Measurements from ENCODE around the gene LRIG2.
"Not testable (repeated sequence)": the region's sequence is repeated elsewhere in the genome, so short reads cannot be mapped to it uniquely, and the experiment has no call there.

The LRIG2 gene

DNA sequence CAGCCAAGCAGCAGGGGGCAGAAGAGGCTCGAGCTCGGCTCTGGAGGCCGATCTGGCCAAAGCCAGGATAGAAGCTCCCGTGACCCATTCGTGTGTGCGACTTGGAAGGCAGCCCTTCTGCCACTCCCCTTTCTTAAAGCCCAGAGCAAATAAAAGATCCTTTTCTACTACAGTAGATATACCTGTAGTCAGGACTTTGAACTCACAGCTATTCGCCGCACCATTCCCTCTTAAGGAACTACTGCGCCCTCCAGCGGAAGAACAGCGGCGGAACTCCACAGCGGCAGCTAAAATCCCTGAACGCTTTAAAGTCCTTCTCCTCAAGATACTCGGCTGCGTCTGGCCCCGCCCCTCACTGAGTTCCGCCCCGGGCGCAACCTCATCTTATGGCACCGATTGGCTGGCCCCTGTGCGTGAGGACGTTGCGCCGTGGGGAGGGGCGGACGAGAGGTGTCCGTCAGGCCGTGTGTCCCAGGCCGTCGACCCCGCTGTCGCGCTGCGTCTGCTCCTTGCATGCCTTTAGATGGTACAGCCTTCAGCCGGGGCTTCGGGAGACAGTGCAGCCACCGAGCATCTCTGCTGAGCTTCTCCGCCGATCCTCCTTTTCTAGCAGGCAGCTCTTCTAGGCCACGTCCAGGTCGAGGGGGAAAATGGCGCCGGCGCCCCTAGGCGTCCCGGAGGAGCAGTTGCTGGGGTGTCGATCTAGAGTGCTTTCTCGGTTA lies at the start of gene LRIG2:
Gene LRIG2 (plus strand): TSS at position 442 of the 722 bp plus-strand sequence. CDS start 209 bp downstream, at position 651.
- Mint-ChIP-seq H3K27me3 (no peaks in the 10 kb centered on the region), H3K4me1 (peaks cover 16 to 32% of the 10 kb centered on the region in 2 donors), H3K4me3 (peak within 1 kb of the TSS; percentile 95 to 96), H3K27ac (peak within 1 kb of the TSS; percentile 99), H3K9me3 (no peaks in the 10 kb centered on the region), H3K36me3 (peaks cover 6 to 12% of the 10 kb centered on the region in 2 donors)
- DNase-seq (peak; percentile 95), ATAC-seq (replicated peaks) (peak; percentile 95 to 97)

DNA sequence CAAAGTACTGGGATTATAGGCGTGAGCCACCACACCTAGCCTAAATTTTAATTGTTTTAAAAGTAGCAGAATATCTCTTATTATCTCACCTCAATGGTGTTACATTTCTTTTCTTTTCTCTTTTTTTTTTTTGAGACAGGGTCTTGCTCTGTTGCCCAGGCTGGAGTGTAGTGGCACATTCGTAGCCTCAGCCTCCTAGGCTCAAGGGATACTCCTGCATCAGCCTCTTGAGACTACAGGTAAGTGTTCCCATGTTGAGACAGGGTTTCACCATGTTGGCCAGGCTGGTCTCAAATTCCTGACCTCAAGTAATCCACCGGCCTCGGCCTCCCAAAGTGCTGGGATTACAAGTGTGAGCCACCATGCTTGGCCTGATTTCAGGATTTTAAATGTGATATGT lies 49.7 kb upstream of the LRIG2 start:
- not testable (repeated sequence) for H3K27ac Mint-ChIP-seq; ATAC-seq (replicated peaks); H3K36me3 Mint-ChIP-seq; H3K4me1 Mint-ChIP-seq; H3K27me3 Mint-ChIP-seq; H3K9me3 Mint-ChIP-seq; H3K4me3 Mint-ChIP-seq; DNase-seq

DNA sequence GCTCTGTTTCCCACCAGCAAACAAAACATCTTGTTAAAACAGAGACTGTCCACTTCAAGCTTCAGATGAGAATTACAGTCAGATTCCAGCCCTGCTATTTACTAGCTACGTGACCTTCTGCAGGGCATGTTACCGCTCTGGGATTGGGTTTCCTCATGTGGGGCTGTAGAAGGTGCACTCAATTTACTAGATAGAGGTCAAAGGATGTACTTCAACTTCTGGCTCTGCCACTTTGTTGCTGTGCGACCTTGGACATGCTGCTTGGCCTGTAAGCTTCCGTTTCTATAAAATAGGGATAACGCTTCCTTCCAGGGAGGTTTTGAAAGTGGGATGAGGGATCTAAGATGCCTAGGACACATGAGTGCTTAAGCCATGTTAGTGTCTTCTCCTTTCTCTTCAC lies 46.0 kb upstream of the LRIG2 start:
- DNase-seq (no peak), ATAC-seq (replicated peaks) (no peak)
- Mint-ChIP-seq H3K4me3 (no peak overlapping the region), H3K36me3 (peaks cover 2 to 4% of the 10 kb centered on the region in 2 donors), H3K4me1 (peaks cover 0 to 7% of the 10 kb centered on the region in 2 donors), H3K9me3 (no peaks in the 10 kb centered on the region), H3K27me3 (no peaks in the 10 kb centered on the region), H3K27ac (no peak overlapping the region)

DNA sequence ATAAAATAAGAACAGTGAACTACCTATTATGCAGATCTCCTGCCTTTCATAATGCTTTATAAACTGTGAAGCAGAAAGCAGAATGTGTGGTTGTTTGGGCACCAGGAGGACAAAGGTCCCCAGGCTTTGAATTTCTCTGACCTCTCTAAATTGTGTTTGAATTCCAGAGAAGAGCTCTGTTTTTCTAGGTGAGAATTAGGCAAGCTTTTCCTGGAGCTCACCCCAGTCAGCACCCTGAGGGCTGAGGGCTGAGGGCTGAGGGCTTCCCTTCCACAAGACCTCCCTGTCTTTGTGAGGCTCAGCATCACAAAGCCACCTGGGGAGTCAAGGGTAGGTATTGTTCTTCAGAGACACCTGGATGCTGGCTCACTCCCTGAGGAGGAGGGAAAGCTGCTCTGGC lies 45.5 kb upstream of the LRIG2 start:
- Mint-ChIP-seq H3K27me3 (no peaks in the 10 kb centered on the region), H3K36me3 (peaks cover 2 to 4% of the 10 kb centered on the region in 2 donors), H3K4me3 (no peak overlapping the region), H3K27ac (no peak overlapping the region), H3K9me3 (no peaks in the 10 kb centered on the region), H3K4me1 (peaks cover 0 to 7% of the 10 kb centered on the region in 2 donors)
- DNase-seq (no peak), ATAC-seq (replicated peaks) (no peak)

DNA sequence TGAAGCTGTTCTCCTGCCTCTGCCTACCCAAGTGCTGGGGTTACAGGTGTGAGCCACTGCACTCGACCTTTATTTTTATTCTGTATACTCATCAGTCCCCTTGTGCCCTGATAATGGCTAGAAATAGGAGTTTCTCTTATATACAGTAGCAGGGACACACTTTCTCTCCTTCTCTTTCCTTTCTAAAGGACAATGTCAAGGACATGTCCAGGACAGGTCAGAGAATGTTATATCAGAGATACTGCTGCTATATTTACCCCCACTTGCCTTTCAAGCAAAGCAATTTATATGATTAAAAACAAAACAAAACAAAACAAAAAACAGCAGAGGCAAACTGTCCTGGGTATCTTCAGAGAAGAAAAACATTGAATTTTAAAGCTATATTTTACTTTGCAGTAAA lies 43.2 kb upstream of the LRIG2 start:
- no peaks in the 10 kb centered on the region for H3K27me3 Mint-ChIP-seq
- no peak for ATAC-seq (replicated peaks)
- H3K9me3 Mint-ChIP-seq, result no peaks in the 10 kb centered on the region
- H3K36me3 Mint-ChIP-seq, result no peaks in the 10 kb centered on the region
- peaks cover 0 to 7% of the 10 kb centered on the region in 2 donors for H3K4me1 Mint-ChIP-seq
- H3K27ac Mint-ChIP-seq, result no peak overlapping the region
- no peak overlapping the region for H3K4me3 Mint-ChIP-seq
- DNase-seq, result no peak

DNA sequence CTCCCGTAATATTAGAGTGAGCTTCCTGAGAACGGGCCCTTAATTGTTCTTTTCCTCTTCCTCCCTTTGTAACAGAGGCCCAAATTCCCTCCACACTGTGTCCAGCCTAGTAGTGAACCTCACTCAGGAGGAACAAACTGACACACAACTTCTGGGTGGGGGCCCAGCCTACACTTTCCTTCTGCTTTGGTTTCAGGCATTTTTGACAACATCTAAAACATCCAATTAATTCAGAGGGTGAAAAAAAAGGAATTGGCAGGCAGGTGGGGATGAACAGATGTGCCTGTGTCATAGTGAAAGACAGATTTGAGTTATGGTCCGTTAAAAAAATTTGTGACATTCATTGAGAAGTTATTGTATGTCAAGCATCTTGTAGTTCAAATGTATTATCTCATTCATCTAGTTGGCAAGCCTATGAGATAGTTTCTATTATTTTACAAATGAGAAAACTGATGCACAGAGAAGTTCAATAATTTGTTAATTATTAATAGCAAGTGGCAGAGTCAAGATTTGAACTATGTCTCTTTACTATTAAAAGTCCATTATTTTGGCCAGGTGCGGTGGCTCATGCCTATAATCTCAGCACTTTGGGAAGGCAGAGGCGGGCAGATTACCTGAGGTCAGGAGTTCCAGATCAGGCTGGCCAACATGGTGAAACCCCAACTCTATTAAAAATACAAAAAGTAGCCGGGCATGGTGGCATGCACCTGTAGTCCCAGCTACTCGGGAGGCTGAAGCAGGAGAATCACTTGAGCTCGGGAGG lies 41.6 kb upstream of the LRIG2 start:
- DNase-seq (peak; percentile 4), ATAC-seq (replicated peaks) (peak; percentile 67 to 91)
- no peaks in the 10 kb centered on the region for H3K27me3 Mint-ChIP-seq
- no peak overlapping the region for H3K27ac Mint-ChIP-seq
- H3K9me3 Mint-ChIP-seq, result no peaks in the 10 kb centered on the region
- H3K36me3 Mint-ChIP-seq, result peaks cover 0 to 1% of the 10 kb centered on the region in 2 donors
- no peak overlapping the region for H3K4me3 Mint-ChIP-seq
- H3K4me1 Mint-ChIP-seq, result peaks cover 0 to 7% of the 10 kb centered on the region in 2 donors

- DNase-seq (no peak), ATAC-seq (replicated peaks) (no peak)
- Mint-ChIP-seq H3K27me3 (no peaks in the 10 kb centered on the region), H3K27ac (no peak overlapping the region), H3K36me3 (peaks cover 0 to 2% of the 10 kb centered on the region in 2 donors), H3K4me3 (no peak overlapping the region), H3K9me3 (no peaks in the 10 kb centered on the region), H3K4me1 (peaks cover 0 to 4% of the 10 kb centered on the region in 2 donors)
Observed at GRCh38 chr1:113035086-113035485, 37.9 kb upstream of the LRIG2 start.

DNA sequence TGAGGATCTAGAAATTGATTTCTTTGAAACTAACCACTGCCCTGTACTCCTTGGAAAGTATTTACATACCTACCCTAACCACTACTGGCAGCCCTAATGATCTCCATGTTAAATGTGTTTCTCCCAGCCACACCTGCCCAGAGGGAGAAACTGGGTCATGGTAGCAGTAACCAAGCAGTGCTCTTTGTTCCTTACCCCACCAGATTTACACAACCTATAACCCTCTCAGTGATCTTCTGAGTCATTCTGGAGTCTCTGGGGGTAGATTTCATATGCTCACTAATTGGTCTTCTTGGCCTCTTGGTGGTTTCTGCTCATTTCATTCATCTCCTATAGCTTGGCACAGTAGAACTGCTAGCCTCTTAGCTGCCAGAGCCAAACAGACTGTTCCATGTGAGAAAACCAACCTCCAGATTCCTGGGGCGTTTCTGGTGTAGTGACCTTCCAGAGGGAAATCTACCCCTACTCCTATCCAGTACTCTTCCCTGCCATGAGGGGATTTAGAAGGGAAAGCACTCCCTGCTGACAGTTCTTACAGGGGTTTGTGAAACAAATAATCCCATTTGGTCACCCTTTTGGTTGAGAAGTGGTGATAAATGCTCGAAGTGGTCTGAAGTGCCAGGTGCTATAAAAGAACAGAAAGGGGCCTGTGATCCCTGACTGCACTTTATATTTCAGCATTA lies 36.2 kb upstream of the LRIG2 start:
- DNase-seq (no peak), ATAC-seq (replicated peaks) (peak; percentile 31 to 74)
- H3K4me1 Mint-ChIP-seq, result peaks cover 9% of the 10 kb centered on the region in 2 donors
- H3K9me3 Mint-ChIP-seq, result no peaks in the 10 kb centered on the region
- H3K4me3 Mint-ChIP-seq, result no peak overlapping the region
- H3K27ac Mint-ChIP-seq, result no peak overlapping the region
- no peaks in the 10 kb centered on the region for H3K27me3 Mint-ChIP-seq
- H3K36me3 Mint-ChIP-seq, result peaks cover 0 to 2% of the 10 kb centered on the region in 2 donors

DNA sequence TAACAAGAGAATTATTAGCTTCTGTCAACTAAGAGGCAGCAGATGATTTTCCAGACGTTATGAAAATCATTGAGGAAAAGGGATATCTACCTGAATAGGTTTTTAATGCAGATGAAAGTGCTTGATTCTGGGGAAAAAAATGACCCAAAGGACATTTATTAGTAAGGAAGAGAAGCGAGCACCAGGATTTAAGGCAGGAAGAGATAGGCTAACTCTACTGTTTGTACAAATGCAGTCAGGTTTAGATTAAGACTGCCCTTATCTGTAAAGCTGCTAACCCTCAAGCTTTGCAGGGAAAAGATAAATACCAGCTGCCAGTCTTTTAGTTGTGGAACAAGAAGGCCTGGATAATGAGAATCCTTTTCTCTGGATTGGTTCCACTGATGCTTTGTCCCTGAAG lies 33.0 kb upstream of the LRIG2 start:
- Mint-ChIP-seq H3K27ac (no peak overlapping the region), H3K36me3 (peaks cover 0 to 2% of the 10 kb centered on the region in 2 donors), H3K9me3 (no peaks in the 10 kb centered on the region), H3K4me3 (no peak overlapping the region), H3K4me1 (peaks cover 24 to 29% of the 10 kb centered on the region in 2 donors), H3K27me3 (peaks cover 6 to 7% of the 10 kb centered on the region in 2 donors)
- DNase-seq (no peak), ATAC-seq (replicated peaks) (no peak)

- Mint-ChIP-seq H3K27me3 (peaks cover 7 to 9% of the 10 kb centered on the region in 2 donors), H3K9me3 (no peaks in the 10 kb centered on the region), H3K4me1 (peaks cover 24 to 29% of the 10 kb centered on the region in 2 donors), H3K27ac (peak overlapping the region; percentile 5), H3K36me3 (peaks cover 0 to 2% of the 10 kb centered on the region in 2 donors), H3K4me3 (no peak overlapping the region)
- DNase-seq (no peak), ATAC-seq (replicated peaks) (peak; percentile 63 to 66)
Observed at GRCh38 chr1:113040718-113041412, 32.1 kb upstream of the LRIG2 start.

- Mint-ChIP-seq H3K36me3 (no peaks in the 10 kb centered on the region), H3K4me3 (peak overlapping the region in 1 of 2 donors; percentile 10), H3K27ac (no peak overlapping the region), H3K9me3 (no peaks in the 10 kb centered on the region), H3K27me3 (peaks cover 7 to 9% of the 10 kb centered on the region in 2 donors), H3K4me1 (peaks cover 27 to 32% of the 10 kb centered on the region in 2 donors)
- ATAC-seq (replicated peaks) (peak in 1 of 2 donors; percentile 8), DNase-seq (no peak)
Observed at GRCh38 chr1:113041569-113042284, 31.3 kb upstream of the LRIG2 start.

GRCh38 chr1:113042285-113043143 lies 30.5 kb upstream of the LRIG2 start:
- Mint-ChIP-seq H3K4me1 (peaks cover 27 to 37% of the 10 kb centered on the region in 2 donors), H3K4me3 (peak overlapping the region; percentile 23 to 39), H3K9me3 (no peaks in the 10 kb centered on the region), H3K36me3 (no peaks in the 10 kb centered on the region), H3K27ac (peak overlapping the region; percentile 25), H3K27me3 (peaks cover 7 to 9% of the 10 kb centered on the region in 2 donors)
- ATAC-seq (replicated peaks) (peak; percentile 88 to 90), DNase-seq (peak; percentile 46)

GRCh38 chr1:113043144-113043488 lies 29.9 kb upstream of the LRIG2 start:
- not testable (repeated sequence) for H3K36me3 Mint-ChIP-seq; H3K4me3 Mint-ChIP-seq; H3K9me3 Mint-ChIP-seq; H3K27me3 Mint-ChIP-seq; ATAC-seq (replicated peaks); DNase-seq
- Mint-ChIP-seq H3K4me1 (peaks cover 27 to 37% of the 10 kb centered on the region in 2 donors), H3K27ac (peak overlapping the region; percentile 25)

Measured in stimulated activated naive B cell treated with anti-CD40 and anti-IgM and Interleukin-4, amounts not matched to agents 10 μg/mL and 1 μg/mL and 100 μg/mL, for 72 hours (primary cell).